GM23248 (cell line): ENCODE results near the gene METTL22.

Experiments
- EZH2 ChIP-seq: fragments of 200-600 bp; sonication (generic); IDR thresholded peaks from 2 replicates; pipeline ENCODE4 v1.6.1; 2018; ENCODE audit warnings: antibody characterized with exemption, mild to moderate bottlenecking; ENCODE audit not compliant: insufficient read depth, poor library complexity, severe bottlenecking
- EZH2phosphoT487 ChIP-seq: fragments of 200-600 bp; sonication (generic); IDR thresholded peaks from 2 replicates; pipeline ENCODE4 v1.6.1; 2018; ENCODE audit warnings: antibody characterized with exemption, moderate library complexity, mild to moderate bottlenecking, low read depth; ENCODE audit not compliant: insufficient read depth

DNA sequence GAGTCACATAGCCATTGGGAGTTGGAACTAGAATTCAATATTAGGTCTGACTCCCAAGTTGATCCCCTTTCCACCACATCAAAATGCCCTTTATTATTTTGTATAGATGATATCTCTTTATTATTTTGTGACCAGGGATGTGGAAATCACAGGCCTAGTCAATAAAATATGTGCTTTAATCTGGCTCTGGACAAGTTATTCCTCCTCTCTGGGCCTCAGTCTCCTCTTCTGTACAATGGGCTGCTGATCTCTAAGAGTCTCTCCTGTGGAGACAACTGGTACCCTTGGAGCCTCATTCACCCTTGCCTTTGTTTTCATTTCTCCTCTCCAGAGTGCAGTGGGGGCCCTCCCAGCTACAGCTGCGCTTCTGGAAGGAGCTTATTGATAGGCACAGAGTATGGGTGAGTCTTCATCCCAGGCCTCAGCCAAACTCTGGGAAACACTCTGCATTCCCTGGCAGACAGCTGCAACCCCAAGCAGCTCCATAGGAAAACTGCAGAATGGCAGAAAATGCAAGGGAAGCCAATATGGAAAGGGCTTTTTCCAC, 48.6 kb downstream of the METTL22 start:
- TF ChIP-seq EZH2 (no peak), EZH2phosphoT487 (no peak)
